Inferior parietal cortex (tissue), 1 donor: Measurements from ENCODE around the gene LMCD1.

Source experiments
- DNase-seq: peaks from one replicate; pipeline ENCODE4 v3.0.0-alpha.2; 2016; ENCODE audit errors: extremely low spot score

Gene LMCD1

DNA sequence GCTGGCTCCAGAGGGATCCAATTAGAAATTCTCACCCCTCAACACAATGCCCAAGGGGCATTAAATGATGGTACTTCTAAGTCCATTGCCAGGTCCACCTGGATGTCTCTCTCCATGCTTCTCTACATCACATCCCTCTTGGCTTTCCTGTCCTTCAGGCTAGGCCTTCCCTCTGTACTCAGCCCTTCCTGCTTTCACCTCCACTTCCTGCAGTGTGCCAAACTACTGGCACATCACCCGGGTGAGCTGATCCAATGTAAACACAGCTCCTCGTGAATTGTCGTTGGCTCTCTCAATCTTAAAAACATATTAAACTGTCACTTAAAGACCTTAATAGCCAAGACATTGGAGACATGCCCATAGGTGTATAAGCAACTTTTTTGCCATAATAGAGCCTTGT lies 4.0 kb downstream of the LMCD1 start:
- DNase-seq: no peak

DNA sequence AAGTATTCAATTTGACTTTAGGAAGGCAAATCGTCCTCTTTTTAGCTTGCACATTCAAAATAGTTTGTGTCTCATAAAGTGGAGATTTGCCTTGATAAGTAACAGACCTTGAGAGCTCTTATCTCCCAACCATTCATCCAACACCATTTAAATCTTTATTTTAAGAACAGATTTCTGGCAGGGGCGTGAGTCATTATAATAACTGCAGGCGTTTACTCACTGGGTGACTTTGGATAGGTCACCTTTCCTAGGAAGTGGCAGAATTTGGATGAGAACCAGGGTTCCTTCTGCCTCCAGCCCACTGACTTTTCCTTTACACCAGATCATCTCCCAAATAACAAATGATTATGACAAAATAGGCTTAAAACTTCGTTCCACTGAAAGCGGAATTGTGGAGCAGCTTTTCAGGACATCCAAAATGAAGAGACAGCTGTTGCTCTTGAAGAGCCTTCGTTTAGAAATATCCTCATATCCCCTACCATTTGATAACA lies 5.0 kb downstream of the LMCD1 start:
- no peak for DNase-seq

DNA sequence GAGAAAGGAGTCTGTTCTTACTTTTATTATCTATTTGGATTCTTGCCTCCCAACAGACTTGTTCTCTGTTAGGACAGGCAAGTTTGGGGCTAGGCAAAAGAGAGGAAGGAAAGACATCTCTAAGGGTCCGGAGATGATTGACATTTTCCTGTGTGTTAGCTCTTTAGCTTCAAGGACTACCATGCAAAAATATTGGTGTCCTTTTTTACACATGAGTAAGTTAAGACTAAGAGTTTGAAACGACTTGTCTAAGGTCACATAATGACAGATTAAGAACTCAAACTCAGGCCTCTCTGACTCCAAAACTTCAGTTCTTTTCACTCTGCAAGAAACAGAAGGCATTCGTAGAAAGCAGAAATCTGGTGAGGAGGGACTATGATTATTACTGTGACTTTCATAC lies 5.9 kb downstream of the LMCD1 start:
- no peak for DNase-seq

DNA sequence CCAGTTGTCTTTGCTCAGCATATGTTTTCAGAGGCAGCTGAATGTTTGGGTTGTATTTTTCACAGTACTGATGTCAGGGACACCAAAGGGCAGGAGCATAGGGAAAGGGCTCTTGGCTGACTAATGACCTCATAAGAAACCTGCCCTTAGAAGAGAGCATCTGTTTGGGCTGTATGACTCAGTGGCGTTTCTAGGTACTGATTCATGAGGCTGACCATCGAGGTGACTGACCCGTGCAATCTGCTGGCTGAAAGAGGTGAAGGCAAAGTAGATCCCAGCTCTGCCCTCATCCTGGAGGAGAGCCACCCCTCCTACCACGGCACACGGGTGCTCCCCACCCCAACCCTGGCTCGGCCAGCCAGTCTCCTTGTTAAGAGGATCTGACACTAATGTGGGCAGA lies 8.3 kb downstream of the LMCD1 start:
- DNase-seq: no peak

DNA sequence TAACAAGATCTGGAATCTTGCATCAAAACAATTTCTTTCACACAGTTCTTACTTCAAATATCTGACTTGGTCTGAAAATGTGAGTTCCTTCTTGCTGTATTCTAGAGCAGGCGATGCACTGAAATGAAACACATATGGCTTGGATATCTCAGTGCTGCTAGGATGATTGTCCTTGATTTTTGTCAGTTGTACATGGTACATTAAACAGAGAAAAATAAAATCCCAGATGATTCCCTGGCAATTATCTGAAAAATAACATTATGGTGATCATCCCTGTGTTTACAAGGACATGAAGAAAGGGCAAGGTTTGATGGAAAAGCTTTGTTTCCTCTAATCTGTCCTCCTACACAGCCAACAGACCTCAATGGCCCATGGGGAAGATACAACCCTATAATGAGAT lies 10.6 kb downstream of the LMCD1 start:
- DNase-seq: no peak

DNA sequence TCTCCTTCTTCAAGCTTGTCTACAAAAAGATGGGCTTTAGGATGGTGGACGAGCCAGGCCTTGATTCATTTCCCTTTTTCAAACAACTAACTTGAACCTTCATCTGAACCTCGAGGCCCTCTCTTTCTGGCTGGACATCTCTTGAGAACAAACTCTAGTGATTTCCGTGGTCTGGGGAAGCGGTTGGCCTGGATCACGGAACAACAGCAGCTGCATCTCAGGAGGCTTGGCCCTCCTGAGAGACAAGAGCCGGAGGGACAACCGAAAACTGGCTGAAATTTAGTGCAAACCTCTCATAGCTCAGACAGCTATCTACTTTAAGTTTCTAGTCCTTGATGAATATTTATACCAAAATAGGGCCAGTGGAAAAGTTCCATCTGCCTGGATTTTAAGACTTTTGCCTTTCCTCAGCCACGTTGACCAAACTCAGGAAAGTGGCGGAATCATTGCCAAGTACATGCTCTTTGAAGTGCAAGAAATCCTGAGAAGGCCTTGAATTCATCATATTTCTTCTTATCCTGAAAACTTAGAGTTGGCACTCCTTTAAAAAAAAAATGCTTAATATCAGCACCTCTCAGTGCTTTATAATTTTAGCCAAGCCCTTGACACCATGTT lies 14.5 kb downstream of the LMCD1 start:
- no peak for DNase-seq

DNA sequence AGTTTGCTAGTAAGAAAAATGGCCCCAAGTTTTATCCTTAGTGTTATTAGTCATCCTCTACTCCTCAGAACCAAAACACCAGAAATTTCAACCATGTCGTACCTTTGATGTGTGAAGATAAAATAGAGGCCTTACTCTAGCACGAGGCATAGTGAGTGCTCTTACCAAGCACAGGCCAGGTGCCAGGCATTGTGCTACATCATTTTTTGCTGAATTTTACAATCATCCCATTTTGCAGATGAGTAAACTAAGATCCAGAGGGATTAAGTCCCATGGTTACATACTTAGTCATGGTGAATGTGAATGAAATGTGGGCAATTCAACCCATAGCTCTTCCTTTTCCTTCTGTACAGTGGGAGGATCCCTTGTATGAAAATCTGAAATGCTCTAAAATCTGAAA lies 15.2 kb downstream of the LMCD1 start:
- DNase-seq: no peak

DNA sequence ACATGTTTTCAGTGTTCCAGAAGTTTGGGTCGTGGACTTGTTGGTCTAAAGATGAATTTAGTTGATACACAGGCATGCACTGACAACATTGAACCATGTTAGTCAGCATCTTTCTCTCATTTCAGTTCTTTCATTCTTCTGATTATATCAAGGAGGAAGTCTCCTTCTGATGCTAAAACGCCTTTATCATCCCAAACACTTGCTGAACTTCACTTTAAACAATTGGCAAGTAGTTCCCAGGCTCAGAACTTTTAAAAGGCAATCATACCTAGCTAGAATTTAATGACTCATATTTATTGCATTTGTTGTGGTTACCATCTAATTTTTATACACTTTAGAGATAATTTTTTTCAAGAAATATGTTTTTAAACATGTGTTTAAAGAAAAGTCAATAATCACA lies 15.9 kb downstream of the LMCD1 start:
- no peak for DNase-seq

DNA sequence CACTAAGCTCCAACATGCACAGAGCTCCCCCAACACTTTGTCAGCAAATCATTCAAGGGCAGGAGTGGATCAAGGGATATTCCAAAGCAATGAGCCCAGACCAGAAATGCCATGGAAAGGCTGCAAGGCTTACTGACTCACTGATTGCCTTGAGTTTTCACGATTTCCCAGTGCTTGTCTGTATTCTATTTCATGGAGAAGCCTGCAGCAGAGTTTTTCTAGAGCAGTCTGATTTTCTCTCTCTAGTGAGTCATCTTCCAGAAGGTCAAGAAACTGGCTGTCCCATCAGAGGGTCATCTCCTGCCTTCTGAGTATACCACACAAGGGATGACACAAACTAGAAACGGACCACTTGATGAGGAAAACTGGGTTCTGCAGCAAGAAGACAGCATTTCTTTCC lies 16.5 kb downstream of the LMCD1 start:
- no peak for DNase-seq

DNA sequence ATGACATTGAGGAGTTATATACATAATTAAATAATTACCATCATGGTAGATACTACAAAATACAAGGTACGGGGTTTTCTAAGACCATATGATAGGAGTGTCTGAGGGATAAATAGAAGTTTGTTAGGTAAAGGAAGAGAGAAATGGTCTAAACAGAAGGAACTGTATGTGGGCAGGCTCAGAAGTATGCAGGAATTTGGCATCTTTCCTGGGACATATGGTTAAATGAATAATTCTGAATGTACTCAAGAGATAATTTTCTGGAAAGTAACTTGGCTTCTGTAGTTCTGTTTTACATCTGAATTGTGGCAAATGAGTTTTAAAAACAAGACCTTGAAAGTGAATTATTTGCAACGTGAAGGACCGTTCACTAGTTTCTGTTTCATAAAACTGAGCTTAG lies 17.5 kb downstream of the LMCD1 start:
- peak; percentile 55 for DNase-seq

DNA sequence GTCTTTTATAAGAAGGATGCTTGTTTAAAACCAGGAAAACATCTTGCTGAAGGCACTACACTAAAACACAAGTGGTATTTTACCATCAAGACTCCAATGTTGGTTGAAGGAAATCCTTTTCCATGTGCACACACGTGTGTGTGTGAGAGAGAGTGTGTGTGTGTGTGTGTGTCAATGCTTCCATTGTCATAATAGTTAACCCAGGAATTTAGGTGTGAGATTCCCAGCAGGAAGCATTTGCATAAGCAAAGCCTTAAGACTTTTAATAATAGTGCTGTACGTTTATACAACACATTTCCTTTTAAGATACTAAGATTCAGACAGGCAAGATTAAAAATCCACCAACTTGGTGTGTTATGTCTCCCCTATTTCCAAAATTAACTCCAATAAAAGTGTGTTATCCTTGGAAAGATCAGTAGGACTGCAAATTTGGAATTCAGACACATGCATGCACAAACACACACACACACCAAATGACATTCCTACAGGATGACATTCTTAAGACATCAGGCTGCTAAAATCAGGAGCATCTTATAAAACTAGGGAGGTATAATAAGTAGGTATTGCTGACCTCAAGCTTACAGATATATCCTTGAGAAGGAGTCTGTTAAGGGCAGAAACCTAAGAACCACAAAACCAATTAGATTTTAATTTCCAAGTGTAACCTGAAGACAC lies 18.3 kb downstream of the LMCD1 start:
- no peak for DNase-seq

DNA sequence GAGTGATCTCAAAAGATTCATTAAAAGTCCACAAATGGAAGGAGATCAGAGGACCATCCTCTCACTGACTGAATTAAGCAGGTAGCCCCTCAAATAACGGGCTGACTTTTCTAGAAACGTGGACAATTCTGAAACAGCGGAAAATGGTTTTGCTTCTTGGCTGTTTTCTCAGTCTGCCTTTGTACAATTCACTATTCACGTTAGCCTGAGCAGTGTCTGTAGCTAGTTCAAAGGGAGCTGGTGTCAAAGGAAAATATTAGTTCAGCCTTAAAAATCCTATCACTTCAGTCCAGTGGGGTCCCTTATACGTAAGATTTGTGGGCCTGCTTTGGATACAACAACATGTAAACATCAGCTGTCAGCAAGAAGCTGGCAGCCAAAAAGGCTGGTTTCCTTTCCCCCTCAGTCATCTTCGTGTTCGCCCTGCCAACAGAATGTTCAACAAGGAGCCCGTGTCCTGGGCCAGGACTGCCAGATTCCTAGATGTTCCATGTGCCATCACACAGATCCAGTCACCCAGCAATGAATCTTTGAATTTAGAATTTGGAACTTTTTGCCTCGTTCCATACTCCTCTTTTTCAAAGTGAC lies 19.3 kb downstream of the LMCD1 start:
- DNase-seq: no peak

DNA sequence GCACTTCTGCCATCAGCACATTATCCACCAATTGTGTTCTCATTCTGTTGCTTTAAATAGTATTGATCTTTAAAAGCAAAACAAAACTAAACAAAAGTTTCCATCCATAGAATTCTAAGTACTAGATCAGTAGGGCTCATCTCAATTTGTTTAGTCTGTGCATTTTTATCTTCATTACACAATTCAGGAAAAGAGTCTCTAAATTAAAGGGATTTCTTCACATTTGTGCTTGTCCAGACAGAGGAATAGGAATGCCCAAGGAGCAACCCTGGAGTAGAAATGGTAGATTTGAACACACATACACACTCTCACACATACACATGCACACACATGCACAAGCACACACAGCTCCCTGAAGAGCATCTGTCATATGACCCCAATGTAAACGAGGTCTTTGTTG lies 21.4 kb downstream of the LMCD1 start:
- no peak for DNase-seq

DNA sequence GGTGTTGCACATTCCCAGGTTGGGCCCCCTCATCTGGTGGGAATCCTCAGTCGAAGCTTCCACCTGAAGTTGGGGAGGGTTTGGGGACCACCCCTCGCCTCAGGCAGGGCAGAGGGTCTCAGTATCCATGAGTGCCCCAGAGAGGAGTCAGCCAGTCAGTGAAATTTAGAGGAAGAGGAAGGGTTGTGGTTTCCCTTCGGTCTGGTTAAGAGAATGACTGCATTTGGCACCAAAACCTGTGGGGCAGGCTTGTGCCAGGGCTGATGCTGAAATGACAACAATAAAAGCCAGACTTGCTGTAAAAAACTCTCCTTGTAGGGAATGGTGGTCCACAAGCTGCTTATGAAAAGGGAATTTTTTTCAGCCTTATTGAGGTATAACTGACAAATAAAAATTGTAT lies 22.6 kb downstream of the LMCD1 start:
- no peak for DNase-seq

DNA sequence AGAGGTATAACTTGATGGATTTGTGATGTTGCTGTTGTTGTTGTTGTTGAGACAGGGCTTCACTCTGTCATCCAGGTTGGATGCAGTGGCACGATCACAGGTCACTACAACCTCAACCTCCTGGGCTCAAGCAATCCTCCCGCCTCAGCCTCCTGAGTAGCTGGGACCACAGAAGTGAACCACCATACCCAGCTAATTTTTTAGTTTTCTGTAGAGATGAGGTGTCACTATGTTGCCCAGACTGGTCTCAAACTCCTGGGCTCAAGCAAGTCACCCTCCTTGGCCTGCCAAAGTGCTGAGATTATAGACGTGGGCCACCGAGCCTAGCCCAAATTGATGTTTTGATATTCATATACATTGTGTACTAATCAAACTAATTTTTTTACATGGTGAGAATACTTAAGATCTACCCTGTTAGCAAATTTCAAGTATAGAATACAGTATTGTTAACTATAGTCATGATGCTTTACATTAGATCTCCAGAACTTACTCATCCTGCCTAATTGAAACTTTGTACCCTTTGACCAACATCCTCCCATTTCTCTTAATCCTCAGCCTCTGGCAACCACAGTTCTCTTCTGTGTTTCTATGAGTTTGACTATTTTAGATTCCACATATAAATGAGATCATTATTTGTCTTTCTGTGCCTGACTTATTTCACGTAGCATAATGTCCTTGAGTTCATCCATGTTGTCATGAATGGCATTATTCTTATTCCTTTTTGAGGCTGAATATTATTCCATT lies 23.2 kb downstream of the LMCD1 start:
- no peak for DNase-seq

DNA sequence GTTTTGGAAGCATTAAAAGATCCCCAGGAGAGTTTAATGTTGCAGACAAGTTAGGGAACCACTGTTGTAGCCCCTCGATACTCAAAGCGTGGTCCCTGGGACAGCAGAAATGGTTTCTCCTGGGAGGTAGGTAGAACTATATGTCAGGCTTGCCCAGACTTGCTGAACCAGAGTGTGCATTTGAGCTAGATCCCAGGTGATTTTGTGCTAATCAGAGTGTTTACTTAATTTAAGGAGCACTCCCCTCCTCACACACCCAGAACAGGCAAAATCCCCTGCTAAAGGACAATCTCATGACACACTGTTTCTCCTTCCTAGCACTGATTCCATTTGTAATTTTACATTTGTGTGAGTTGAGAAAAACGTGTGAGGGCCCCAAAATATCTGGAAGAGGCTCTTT lies 24.3 kb downstream of the LMCD1 start:
- DNase-seq: no peak

DNA sequence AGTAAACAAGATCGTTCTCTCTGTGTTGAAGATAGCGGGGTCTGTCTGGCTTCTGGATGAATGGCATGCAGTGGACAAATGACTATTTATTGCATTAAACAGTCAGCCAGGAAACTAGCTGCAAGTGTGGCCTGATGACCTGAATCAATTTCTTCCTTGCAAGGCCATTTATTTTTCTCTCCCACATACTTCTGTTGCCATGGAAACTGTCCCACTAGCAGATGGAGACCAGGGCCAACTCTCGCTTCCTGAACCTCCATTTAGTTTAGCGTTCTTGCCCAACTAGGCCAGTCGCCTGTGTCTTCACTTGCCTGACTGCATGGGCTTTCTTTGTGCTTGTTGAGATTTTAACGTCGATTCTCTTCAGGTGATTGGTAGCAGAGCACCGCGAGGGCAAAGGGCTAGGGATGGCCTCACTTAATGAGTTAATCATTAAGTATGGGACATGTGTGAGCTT lies 27.6 kb downstream of the LMCD1 start:
- peak; percentile 38 for DNase-seq

DNA sequence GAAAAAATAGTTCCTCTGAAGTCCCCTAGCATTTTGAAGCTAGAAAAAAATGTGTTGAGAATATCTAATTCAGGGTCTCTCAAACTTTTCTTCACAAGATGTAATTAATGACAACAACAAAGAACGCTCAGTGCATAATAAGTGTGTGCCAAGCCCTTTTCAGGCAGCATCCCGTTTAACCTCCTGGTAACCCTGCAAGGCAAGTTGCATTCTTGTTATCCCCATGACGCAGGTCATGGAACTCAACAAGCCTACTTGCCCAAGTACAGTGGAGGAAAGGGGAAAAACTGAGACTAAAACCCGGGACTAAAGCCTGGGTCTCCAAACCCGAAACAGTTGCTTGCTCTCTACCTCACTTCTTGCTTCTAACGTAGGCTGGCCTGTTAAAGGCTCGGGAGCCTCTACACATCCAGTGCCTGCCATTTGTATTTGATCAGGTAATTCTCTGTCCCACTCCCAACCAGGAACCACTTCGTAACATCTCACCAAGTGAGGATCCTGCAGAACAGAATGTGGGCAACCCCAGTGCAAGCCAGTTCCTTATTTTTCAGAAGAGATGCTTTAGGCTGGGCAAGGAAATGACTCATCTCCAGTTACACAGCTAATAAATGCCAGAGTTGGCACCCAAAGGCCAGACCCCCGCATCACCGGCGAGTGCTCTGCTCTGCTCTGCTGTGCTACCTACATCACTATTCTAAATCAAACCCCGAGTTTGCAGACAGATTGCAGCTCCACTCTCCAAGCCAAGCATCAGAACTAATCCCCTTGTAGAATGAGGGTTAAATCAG lies 28.3 kb downstream of the LMCD1 start:
- DNase-seq: no peak

DNA sequence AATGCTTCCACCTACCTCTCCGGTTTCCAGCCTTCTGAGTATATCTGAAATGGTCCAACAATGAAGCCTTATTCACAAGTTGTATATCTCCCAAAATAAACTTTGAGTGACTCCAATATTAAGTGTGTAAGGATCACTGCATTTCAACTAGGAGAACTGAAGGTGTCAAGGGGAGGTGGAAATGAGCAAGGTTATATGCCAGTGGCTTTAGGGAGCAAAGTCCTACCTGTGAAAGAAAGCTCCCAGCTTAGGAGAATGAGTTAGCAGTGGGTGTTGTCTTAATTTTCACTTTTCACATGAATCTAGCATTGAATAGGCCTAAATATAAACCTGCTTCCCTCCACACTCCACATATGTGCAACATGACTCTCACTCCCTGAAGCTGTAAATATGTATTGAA lies 29.0 kb downstream of the LMCD1 start:
- no peak for DNase-seq

DNA sequence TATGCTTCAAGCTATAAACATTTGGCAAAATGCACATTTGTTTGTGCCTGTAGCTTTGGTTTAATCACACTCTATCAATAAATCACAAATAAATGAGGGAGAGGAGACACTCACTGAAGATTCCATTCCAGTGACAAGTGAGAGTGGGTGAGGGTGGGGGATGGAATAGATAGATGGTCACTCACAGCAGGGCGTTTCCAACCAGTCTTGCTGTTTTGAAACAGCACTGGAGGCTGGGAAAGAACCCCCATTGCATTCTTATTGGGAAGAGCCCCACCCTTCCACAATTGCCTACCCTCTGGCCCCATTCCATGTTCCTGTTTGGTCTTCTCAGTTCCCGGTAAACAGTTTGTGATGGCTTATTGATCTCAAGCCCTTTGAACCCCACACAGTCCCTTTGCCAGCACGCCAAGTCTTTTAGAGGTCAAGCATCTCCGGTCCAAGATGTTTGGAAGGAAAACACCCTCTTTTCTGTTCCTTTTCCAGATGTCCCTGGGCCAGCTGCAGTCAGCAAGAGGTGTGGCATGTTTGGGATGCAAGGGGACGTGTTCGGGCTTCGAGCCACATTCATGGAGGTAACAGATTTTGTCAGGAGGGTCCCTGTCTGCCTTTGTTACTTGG lies 30.7 kb downstream of the LMCD1 start:
- DNase-seq: no peak
